GM20000 (cell line): ENCODE results near the gene CNOT6.

Experiments
- DNase-seq: peaks from one replicate; pipeline ENCODE4 v3.0.0; 2012; ENCODE audit warnings: low spot score
- TF ChIP-seq, protein P1 (sequence below): IDR thresholded peaks from 2 replicates; pipeline ENCODE4 v1.5.1; 2012; ENCODE audit warnings: mild to moderate bottlenecking, control low read depth; ENCODE audit errors: extremely low read depth, missing control alignments

Gene CNOT6

DNA sequence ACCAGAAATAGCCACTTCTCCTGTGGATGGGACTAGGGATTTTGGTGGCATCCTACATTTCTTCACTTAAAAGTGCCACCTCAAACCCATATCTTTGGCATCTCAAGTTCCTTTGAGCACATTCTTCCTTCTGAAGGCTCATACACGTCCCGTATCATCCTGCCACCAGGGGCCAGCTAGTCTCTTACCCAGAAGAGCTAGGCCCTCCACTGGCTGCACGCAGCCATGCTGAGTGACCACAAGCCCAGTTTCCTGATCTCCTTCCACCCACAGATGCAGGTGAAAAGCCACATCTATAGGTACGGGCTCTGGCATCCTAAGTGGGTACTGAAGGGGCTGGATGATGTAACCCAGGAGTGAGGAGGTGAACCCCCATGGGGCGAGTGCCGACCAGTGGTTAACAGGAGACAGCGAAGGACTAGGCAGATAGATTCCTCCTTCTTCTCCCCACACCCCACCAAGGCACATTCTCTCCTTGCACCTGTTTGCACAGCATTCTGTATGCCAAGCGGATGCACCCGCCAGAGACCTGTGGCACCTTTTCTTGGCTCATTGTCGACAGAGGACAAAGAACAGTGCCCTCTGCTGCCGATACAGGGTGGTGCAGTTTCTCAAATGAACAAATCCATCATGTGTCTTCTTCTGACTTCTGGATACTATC lies 111.5 kb downstream of the CNOT6 start:
- TF ChIP-seq, protein P1, sequence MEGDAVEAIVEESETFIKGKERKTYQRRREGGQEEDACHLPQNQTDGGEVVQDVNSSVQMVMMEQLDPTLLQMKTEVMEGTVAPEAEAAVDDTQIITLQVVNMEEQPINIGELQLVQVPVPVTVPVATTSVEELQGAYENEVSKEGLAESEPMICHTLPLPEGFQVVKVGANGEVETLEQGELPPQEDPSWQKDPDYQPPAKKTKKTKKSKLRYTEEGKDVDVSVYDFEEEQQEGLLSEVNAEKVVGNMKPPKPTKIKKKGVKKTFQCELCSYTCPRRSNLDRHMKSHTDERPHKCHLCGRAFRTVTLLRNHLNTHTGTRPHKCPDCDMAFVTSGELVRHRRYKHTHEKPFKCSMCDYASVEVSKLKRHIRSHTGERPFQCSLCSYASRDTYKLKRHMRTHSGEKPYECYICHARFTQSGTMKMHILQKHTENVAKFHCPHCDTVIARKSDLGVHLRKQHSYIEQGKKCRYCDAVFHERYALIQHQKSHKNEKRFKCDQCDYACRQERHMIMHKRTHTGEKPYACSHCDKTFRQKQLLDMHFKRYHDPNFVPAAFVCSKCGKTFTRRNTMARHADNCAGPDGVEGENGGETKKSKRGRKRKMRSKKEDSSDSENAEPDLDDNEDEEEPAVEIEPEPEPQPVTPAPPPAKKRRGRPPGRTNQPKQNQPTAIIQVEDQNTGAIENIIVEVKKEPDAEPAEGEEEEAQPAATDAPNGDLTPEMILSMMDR = peak; percentile 78
- peak; percentile 84 for DNase-seq

GRCh38 chr5:180606215-180606785 lies 112.1 kb downstream of the CNOT6 start:
- no peak for DNase-seq
- TF ChIP-seq, protein P1 = no peak

DNA sequence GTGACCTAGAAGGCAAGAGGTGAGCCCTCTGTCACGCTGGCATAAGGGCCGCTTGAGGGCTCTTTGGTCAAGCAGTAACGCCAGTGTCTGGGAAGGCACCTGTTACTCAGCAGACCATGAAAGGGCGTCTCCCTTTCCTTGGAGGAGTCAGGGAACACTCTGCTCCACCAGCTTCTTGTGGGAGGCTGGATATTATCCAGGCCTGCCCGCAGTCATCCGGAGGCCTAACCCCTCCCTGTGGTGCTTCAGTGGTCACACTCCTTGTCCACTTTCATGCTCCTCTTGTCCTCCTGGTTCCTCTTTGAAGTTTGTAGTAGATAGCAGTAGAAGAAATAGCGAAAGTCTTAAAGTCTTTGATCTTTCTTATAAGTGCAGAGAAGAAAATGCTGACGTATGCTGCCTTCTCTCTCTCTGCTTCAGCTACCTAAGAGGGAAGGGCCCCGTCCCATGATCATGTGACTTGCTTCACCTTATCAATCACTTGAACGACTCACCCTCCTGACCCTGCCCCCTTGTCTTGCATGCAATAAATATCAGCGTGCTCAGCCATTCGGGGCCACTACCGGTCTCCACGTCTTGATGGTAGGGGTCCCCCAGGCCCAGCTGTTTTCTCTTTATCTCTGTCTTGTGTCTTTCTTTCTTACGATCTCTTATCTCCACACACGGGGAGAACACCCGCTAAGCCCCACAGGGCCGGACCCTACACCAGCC lies 113.8 kb downstream of the CNOT6 start:
- DNase-seq = no peak

GRCh38 chr5:180608572-180609310 lies 114.6 kb downstream of the CNOT6 start:
- TF ChIP-seq, protein P1 = no peak
- no peak for DNase-seq

More for the DNA sequence above, 113.8 kb downstream of the CNOT6 start:
- TF ChIP-seq, protein P1 = no peak

- TF ChIP-seq, protein P1 = no peak
Measured at GRCh38 chr5:180609386-180609785, 115.2 kb downstream of the CNOT6 start.

DNA sequence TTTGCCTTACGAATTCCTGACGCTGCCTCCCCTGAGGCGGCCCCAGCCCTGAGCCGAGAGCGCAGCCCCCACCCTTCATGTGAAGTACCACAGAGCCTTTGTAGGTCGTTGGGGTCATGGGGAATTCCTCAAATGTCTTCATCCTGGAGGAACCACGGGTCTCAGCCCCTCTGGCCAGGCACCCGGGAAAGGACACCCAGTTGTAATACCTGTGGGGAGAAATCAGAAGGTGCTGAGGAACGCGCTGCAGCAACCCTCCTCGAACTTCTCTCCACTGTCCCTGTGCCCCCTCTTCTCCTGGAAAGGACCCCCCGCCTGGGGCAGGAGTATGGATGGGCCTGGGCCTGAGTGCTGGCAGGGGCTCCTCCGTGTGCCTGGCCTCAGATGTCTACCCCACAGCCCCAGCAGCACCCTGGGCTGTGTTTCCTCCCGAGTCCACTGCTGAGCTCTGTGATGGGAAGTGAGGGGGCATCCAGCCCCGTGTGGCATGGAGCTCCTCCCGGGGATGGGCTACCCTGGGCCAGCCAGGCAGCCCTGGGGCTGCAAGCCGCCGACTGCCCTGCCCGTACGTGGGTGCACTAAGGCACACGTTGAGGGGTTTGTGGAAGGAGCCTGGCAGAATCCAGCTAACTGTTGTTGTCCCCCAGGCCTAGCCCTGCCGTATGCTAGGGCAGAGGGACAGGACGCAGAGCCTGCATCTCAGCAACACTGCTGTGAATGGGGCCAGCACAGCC lies 115.8 kb downstream of the CNOT6 start:
- DNase-seq = no peak
- TF ChIP-seq, protein P1 = no peak

More at GRCh38 chr5:180609386-180609785, 115.2 kb downstream of the CNOT6 start:
- no peak for DNase-seq
